B cell (primary cell): ENCODE measurements around the gene ALKBH4.

Source experiments
- EZH2 ChIP-seq: IDR thresholded peaks from 2 replicates; pipeline ENCODE4 v1.6.1; 2012; ENCODE audit warnings: borderline replicate concordance, low read depth, mild to moderate bottlenecking, moderate library complexity, low read length; ENCODE audit not compliant: insufficient read depth, poor library complexity, severe bottlenecking
- TF ChIP-seq, protein P1 (sequence below): fragments of 200-600 bp; IDR thresholded peaks from one replicate; pipeline ENCODE4 v1.8.0; 2022; ENCODE audit warnings: antibody characterized with exemption, mild to moderate bottlenecking

DNA sequence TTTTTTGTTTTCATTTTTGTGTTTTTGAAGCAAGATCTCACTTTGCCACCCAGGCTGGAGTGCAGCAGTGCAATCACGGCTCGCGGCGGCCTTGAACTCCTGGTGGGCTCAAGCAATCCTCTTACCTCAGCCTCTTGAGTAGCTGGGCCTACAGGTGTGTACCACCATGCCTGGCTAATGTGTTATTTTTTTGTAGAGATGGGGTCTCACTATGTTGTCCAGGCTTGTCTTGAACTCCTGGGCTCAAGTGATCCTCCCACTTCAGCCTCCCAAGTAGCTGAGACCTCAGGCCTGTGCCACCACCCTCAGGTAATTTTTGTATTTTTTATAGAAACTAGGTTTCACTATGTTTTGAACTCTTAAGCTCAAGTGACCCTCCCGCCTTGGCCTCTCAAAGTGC lies 53.7 kb downstream of the ALKBH4 start:
- TF ChIP-seq, protein P1, sequence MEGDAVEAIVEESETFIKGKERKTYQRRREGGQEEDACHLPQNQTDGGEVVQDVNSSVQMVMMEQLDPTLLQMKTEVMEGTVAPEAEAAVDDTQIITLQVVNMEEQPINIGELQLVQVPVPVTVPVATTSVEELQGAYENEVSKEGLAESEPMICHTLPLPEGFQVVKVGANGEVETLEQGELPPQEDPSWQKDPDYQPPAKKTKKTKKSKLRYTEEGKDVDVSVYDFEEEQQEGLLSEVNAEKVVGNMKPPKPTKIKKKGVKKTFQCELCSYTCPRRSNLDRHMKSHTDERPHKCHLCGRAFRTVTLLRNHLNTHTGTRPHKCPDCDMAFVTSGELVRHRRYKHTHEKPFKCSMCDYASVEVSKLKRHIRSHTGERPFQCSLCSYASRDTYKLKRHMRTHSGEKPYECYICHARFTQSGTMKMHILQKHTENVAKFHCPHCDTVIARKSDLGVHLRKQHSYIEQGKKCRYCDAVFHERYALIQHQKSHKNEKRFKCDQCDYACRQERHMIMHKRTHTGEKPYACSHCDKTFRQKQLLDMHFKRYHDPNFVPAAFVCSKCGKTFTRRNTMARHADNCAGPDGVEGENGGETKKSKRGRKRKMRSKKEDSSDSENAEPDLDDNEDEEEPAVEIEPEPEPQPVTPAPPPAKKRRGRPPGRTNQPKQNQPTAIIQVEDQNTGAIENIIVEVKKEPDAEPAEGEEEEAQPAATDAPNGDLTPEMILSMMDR: no peak
- no peak for TF ChIP-seq EZH2
